T-helper 17 cell (primary cell): Measurements from ENCODE around the gene GPR89B. TPM values are rescaled to one million over a fixed set of nuclear protein-coding genes. Genes with fewer than 3 reads are reported as not detected.
"Not testable (repeated sequence)": the region's sequence is repeated elsewhere in the genome, so short reads cannot be mapped to it uniquely, and the experiment has no call there.

ENCODE experiments used
- ATAC-seq: fragments of 150-1000 bp; cut with Tn5 transposase; 2 replicates; pipeline ENCODE4 v1.10.0; 2021; ENCODE audit warnings: mild to moderate bottlenecking, moderate library complexity
- DNase-seq, 3 donors: peaks; one replicate each; pipeline versions ENCODE4 v3.0.0 to v3.0.0-alpha.2; 2020 to 2021
- H3K9me3 ChIP-seq: one replicate; pipeline ENCODE4 v1.7.0; 2013; ENCODE audit warnings: low read length, mild to moderate bottlenecking; ENCODE audit not compliant: control insufficient read depth, poor library complexity, severe bottlenecking
- H3K27ac Mint-ChIP-seq: one replicate; pipeline ENCODE4 v1.8.0; 2022; ENCODE audit warnings: mild to moderate bottlenecking, moderate library complexity, mixed read lengths
- H3K27me3 Mint-ChIP-seq: one replicate; pipeline ENCODE4 v1.8.0; 2022; ENCODE audit warnings: mixed read lengths
- H3K36me3 Mint-ChIP-seq: one replicate; pipeline ENCODE4 v1.8.0; 2022; ENCODE audit warnings: low read depth, mixed read lengths
- H3K4me1 Mint-ChIP-seq: one replicate; pipeline ENCODE4 v1.8.0; 2022; ENCODE audit warnings: mild to moderate bottlenecking, mixed read lengths
- H3K4me3 Mint-ChIP-seq: one replicate; pipeline ENCODE4 v1.8.0; 2022; ENCODE audit warnings: mild to moderate bottlenecking, moderate library complexity, mixed read lengths
- total RNA-seq, 4 donors: library from RNA in 2 of 4; stranded (reverse) in 2 of 4; gene quantifications; one replicate each; pipeline ENCODE4 v1.2.3 and lab custom pipeline; 2022 to 2026

GPR89B gene
- total RNA-seq, 2 donors from 2014 or later: 13.0 to 15.4 TPM

- H3K27ac Mint-ChIP-seq, DNase-seq, H3K4me1 Mint-ChIP-seq, H3K9me3 ChIP-seq, H3K36me3 Mint-ChIP-seq: not testable (repeated sequence)
- Mint-ChIP-seq H3K4me3 (peak overlapping the region; percentile 68), H3K27me3 (peaks cover 40% of the 10 kb centered on the region)
- peak; percentile 35 for ATAC-seq
These were observed 86.3 kb downstream of the GPR89B start for GRCh38 chr1:148014289-148015200.

- H3K4me1 Mint-ChIP-seq, H3K27ac Mint-ChIP-seq, DNase-seq, ATAC-seq, H3K4me3 Mint-ChIP-seq, H3K9me3 ChIP-seq, H3K36me3 Mint-ChIP-seq, H3K27me3 Mint-ChIP-seq: not testable (repeated sequence)
These were observed 96.7 kb downstream of the GPR89B start for GRCh38 chr1:148024918-148025317.

- ATAC-seq, DNase-seq, H3K9me3 ChIP-seq, H3K36me3 Mint-ChIP-seq, H3K4me1 Mint-ChIP-seq, H3K4me3 Mint-ChIP-seq, H3K27me3 Mint-ChIP-seq, H3K27ac Mint-ChIP-seq: not testable (repeated sequence)
These were observed 98.8 kb downstream of the GPR89B start for GRCh38 chr1:148027004-148027403.

- not testable (repeated sequence) for H3K27ac Mint-ChIP-seq
These were observed 104.0 kb downstream of the GPR89B start for GRCh38 chr1:148032247-148032646.

GRCh38 chr1:148032690-148033089, 104.5 kb downstream of the GPR89B start:
- not testable (repeated sequence) for H3K27me3 Mint-ChIP-seq, H3K4me1 Mint-ChIP-seq, H3K27ac Mint-ChIP-seq, ATAC-seq, H3K9me3 ChIP-seq, DNase-seq, H3K36me3 Mint-ChIP-seq, H3K4me3 Mint-ChIP-seq

More at GRCh38 chr1:148032247-148032646, 104.0 kb downstream of the GPR89B start:
- not testable (repeated sequence) for H3K27me3 Mint-ChIP-seq, ATAC-seq, H3K4me1 Mint-ChIP-seq, H3K9me3 ChIP-seq, H3K36me3 Mint-ChIP-seq, DNase-seq
- H3K4me3 Mint-ChIP-seq: peak overlapping the region; percentile 69

GRCh38 chr1:148033147-148033546, 104.9 kb downstream of the GPR89B start:
- H3K9me3 ChIP-seq, H3K4me1 Mint-ChIP-seq, H3K4me3 Mint-ChIP-seq, ATAC-seq, DNase-seq, H3K27ac Mint-ChIP-seq, H3K27me3 Mint-ChIP-seq, H3K36me3 Mint-ChIP-seq: not testable (repeated sequence)

- Mint-ChIP-seq H3K27ac (peak overlapping the region; percentile 97), H3K4me3 (peak overlapping the region; percentile 85)
- H3K4me1 Mint-ChIP-seq, H3K27me3 Mint-ChIP-seq, DNase-seq, H3K9me3 ChIP-seq, H3K36me3 Mint-ChIP-seq: not testable (repeated sequence)
- peak; percentile 9 for ATAC-seq
These were observed 109.7 kb downstream of the GPR89B start for GRCh38 chr1:148037850-148038461.

GRCh38 chr1:148038462-148039333, 110.5 kb downstream of the GPR89B start:
- H3K27ac Mint-ChIP-seq: peak overlapping the region; percentile 97
- not testable (repeated sequence) for H3K36me3 Mint-ChIP-seq, H3K4me1 Mint-ChIP-seq, H3K9me3 ChIP-seq, H3K27me3 Mint-ChIP-seq
- H3K4me3 Mint-ChIP-seq: peak overlapping the region; percentile 85
- peak; percentile 85 for ATAC-seq
- peak; percentile 16 to 50 (median 31) for DNase-seq

Other genes with a start within 250 kb of the GPR89B start
- not detected for gene GJA5, start 167.8 kb upstream of the GPR89B start, total RNA-seq
- not detected for gene GJA8, start 25.6 kb upstream of the GPR89B start, total RNA-seq
- gene NBPF11, start 223.9 kb downstream of the GPR89B start, total RNA-seq: 10 to 100 TPM; 19.1 to 21.3 TPM